DOHH2 (cell line): ENCODE measurements around the gene EHMT1.

Source experiments
- CTCF ChIP-seq: fragments of 200-600 bp; sonication (generic); IDR thresholded peaks from one replicate; pipeline ENCODE4 v1.5.1; 2014; ENCODE audit warnings: antibody characterized with exemption, mild to moderate bottlenecking, low read depth, low read length; ENCODE audit not compliant: poor library complexity, severe bottlenecking
- EZH2phosphoT487 ChIP-seq: fragments of 200-600 bp; sonication (generic); IDR thresholded peaks from 2 replicates; pipeline ENCODE4 v1.6.1; 2017; ENCODE audit warnings: borderline replicate concordance, mild to moderate bottlenecking, antibody characterized with exemption, low read length, moderate library complexity, mixed read lengths

- TF ChIP-seq CTCF (no peak), EZH2phosphoT487 (no peak)
These were observed 11.3 kb downstream of the EHMT1 start for GRCh38 chr9:137630126-137630525.
